ENCODE data around the gene TMEM9. TPM values are rescaled to one million over a fixed set of nuclear protein-coding genes. Genes with fewer than 3 reads are reported as not detected.

The TMEM9 gene
- polyA plus RNA-seq, 1 experiment = 171 TPM

GRCh38 chr1:201134405-201134804, 19.9 kb downstream of the TMEM9 start:
- POLR2A ChIA-PET = interaction anchor here (0.7 kb wide), 1 partner anchor 210 kb away, joined by 4 read pairs; no protein-coding TSS in a partner anchor
- no peaks in the 10 kb centered on the region for H3K27me3 ChIP-seq (ENCODE audit: control insufficient read depth, insufficient read depth, low read length)
- no peak for TF ChIP-seq CTCF (IDR thresholded peaks at IDR 0.05; ENCODE audit: insufficient read depth, low read depth, low read length)
- DNase-seq (ENCODE audit: low read depth) = no peak
- CTCF ChIA-PET = no interaction called here
- no peak overlapping the region for H3K4me3 ChIP-seq (ENCODE audit: low read depth, low read length)
- peaks cover 17% of the 10 kb centered on the region for H3K36me3 ChIP-seq (ENCODE audit: control insufficient read depth, insufficient read depth, low read length)

GRCh38 chr1:201131398-201131797, 22.9 kb downstream of the TMEM9 start:
- DNase-seq (ENCODE audit: low read depth) = no peak
- H3K4me3 ChIP-seq (ENCODE audit: low read depth, low read length) = no peak overlapping the region
- ChIA-PET POLR2A (no interaction called here), CTCF (no interaction called here)
- H3K27me3 ChIP-seq (ENCODE audit: control insufficient read depth, insufficient read depth, low read length) = no peaks in the 10 kb centered on the region
- TF ChIP-seq CTCF (IDR thresholded peaks at IDR 0.05; ENCODE audit: insufficient read depth, low read depth, low read length) = no peak
- H3K36me3 ChIP-seq (ENCODE audit: control insufficient read depth, insufficient read depth, low read length) = peaks cover 13% of the 10 kb centered on the region

- DNase-seq (ENCODE audit: low read depth) = no peak
- ChIA-PET CTCF (interaction anchor here (1.1 to 1.2 kb wide), 2 partner anchors 10 to 15 kb away, joined by 3 to 5 read pairs; no protein-coding TSS in a partner anchor), POLR2A (no interaction called here)
- Histone ChIP-seq H3K4me3 (ENCODE audit: low read depth, low read length) (no peak overlapping the region), H3K36me3 (ENCODE audit: control insufficient read depth, insufficient read depth, low read length) (no peaks in the 10 kb centered on the region), H3K27me3 (ENCODE audit: control insufficient read depth, insufficient read depth, low read length) (peaks cover 8% of the 10 kb centered on the region)
- TF ChIP-seq CTCF (IDR thresholded peaks at IDR 0.05; ENCODE audit: insufficient read depth, low read depth, low read length) = no peak
These were observed 25.3 kb downstream of the TMEM9 start for GRCh38 chr1:201128962-201129361.

GRCh38 chr1:201128476-201128875, 25.8 kb downstream of the TMEM9 start:
- POLR2A ChIA-PET = no interaction called here
- CTCF ChIA-PET = interaction anchor here (1.1 to 1.5 kb wide), 2 partner anchors 9 to 15 kb away, joined by 3 to 4 read pairs; no protein-coding TSS in a partner anchor
- Histone ChIP-seq H3K4me3 (ENCODE audit: low read depth, low read length) (no peak overlapping the region), H3K27me3 (ENCODE audit: control insufficient read depth, insufficient read depth, low read length) (peaks cover 9% of the 10 kb centered on the region), H3K36me3 (ENCODE audit: control insufficient read depth, insufficient read depth, low read length) (no peaks in the 10 kb centered on the region)
- DNase-seq (ENCODE audit: low read depth) = no peak
- no peak for TF ChIP-seq CTCF (IDR thresholded peaks at IDR 0.05; ENCODE audit: insufficient read depth, low read depth, low read length)

- no peak overlapping the region for H3K4me3 ChIP-seq (ENCODE audit: low read depth, low read length)
- CTCF ChIA-PET = interaction anchor here (1.5 kb wide), 1 partner anchor 8 kb away, joined by 4 read pairs; no protein-coding TSS in a partner anchor
- POLR2A ChIA-PET = no interaction called here
- peaks cover 12% of the 10 kb centered on the region for H3K27me3 ChIP-seq (ENCODE audit: control insufficient read depth, insufficient read depth, low read length)
- no peaks in the 10 kb centered on the region for H3K36me3 ChIP-seq (ENCODE audit: control insufficient read depth, insufficient read depth, low read length)
- DNase-seq (ENCODE audit: low read depth) = no peak
- no peak for TF ChIP-seq CTCF (IDR thresholded peaks at IDR 0.05; ENCODE audit: insufficient read depth, low read depth, low read length)
These were observed 26.4 kb downstream of the TMEM9 start for GRCh38 chr1:201127755-201128455.
